ENCODE results near the gene SNAPIN.
"Not testable (repeated sequence)": the region's sequence is repeated elsewhere in the genome, so short reads cannot be mapped to it uniquely, and the experiment has no call there.

The SNAPIN gene

DNA sequence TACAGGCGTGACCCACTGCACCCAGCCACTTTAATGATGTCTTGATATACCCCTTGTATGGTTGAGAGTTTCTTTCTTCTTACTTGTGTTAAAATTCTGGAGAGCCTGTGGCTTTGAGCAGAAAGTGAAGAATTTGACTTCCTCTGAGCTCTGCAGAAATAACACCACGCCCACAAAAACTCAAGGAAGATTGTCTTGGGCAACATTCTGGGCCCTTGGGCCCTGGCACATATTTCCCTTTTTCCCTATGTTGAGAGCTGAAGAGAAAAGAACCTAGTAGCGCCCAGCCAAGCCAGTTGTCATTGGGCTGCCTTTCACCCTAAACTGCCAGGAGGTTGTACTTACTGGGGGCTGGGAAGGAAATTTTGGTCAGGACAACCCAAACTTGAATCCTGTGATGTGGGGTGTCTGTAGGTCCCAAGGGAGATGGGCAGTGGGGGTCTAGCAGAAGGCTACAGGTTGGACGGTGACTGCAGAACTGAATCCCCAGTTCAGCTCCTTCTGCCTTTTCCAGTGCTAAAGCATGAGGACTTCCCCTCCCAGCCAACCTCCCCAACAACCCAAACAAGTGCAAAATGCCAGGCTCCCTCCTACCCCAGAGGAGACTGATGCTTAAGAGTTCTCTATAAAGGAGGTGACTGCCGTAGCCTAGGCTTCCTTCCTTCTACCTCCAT, 11.7 kb upstream of the SNAPIN start:
- no peak for FAIRE-seq
- TF ChIP-seq POLR2A (IDR thresholded peaks at IDR 0.05; ENCODE audit: low read depth, low read length), result no peak
- DNase-seq (ENCODE audit: insufficient read length, low spot score), result no peak

- no peak for DNase-seq (ENCODE audit: insufficient read length, low spot score)
- no peak for TF ChIP-seq POLR2A (IDR thresholded peaks at IDR 0.05; ENCODE audit: low read depth, low read length)
- FAIRE-seq, result no peak
These were observed 11.2 kb upstream of the SNAPIN start for GRCh38 chr1:153647346-153647714.

GRCh38 chr1:153648000-153648643, 10.4 kb upstream of the SNAPIN start:
- FAIRE-seq, result no peak
- TF ChIP-seq POLR2A (IDR thresholded peaks at IDR 0.05; ENCODE audit: low read depth, low read length), result no peak
- DNase-seq (ENCODE audit: insufficient read length, low spot score), result no peak

- DNase-seq (ENCODE audit: insufficient read length, low spot score) (no peak), FAIRE-seq (no peak)
- no peak for TF ChIP-seq POLR2A (IDR thresholded peaks at IDR 0.05; ENCODE audit: low read depth, low read length)
These were observed 9.2 kb upstream of the SNAPIN start for GRCh38 chr1:153649137-153649862.

- DNase-seq (ENCODE audit: insufficient read length, low spot score), result no peak
- no peak for FAIRE-seq
- no peak for TF ChIP-seq POLR2A (IDR thresholded peaks at IDR 0.05; ENCODE audit: low read depth, low read length)
These were observed 8.7 kb upstream of the SNAPIN start for GRCh38 chr1:153649863-153650235.

DNA sequence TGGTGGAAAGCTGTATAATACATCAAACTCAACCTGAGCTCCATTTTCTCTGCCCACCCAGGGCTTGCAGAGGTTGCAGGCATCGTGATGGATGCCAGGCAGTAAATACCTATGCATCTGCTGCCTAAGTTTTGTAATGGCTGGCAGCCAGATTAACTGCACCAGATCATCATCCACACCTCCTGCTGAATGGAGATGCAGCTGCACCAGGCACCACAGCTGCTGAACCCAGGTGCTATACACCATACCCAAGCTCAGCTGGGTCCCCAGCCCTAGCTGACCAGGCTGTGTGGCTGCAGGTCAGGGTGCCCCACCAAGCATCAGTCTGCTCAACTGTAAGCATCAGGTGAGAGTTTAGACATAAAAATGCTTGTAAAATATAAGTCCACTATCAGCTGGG, 6.7 kb upstream of the SNAPIN start:
- no peak for TF ChIP-seq POLR2A (IDR thresholded peaks at IDR 0.05; ENCODE audit: low read depth, low read length)
- DNase-seq (ENCODE audit: insufficient read length, low spot score) (no peak), FAIRE-seq (no peak)

DNA sequence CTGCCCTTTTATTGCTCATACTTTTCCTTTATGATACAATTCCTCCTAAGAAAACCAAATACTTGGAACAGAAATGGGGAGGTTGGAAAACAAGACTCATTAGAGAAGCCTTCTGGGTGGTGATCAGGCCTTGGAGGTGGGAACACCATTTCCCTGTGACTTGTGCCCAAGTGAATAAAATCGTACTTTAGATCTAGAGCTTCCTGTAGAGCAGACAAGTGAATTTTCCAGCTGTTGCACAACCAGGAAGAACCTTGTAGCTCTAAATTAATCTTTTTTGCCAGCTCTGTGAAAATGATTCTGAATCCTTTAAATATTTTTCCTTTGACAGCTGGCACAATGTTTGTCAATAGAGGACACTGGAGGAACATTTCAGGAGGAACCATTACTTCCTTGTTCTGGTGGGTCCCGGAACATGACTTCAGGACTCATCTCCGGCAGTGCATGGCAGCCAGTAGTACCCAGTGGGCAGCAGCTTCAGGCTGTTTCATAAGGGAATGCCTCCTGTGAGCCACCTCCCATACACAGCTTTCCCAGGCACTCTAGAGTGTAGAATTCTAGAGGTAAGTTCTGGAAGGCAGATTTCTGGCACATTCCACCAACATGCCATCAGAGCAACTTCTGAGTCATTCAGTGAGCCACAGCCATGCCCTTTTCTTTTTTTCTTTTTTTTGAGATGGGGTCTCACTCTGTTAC, 5.5 kb upstream of the SNAPIN start:
- no peak for FAIRE-seq
- TF ChIP-seq POLR2A (IDR thresholded peaks at IDR 0.05; ENCODE audit: low read depth, low read length), result no peak
- DNase-seq (ENCODE audit: insufficient read length, low spot score), result no peak

- FAIRE-seq (no peak), DNase-seq (ENCODE audit: insufficient read length, low spot score) (no peak)
- no peak for TF ChIP-seq POLR2A (IDR thresholded peaks at IDR 0.05; ENCODE audit: low read depth, low read length)
These were observed 3.2 kb upstream of the SNAPIN start for GRCh38 chr1:153655333-153655732.

- no peak for FAIRE-seq
- no peak for DNase-seq (ENCODE audit: insufficient read length, low spot score)
- TF ChIP-seq POLR2A (IDR thresholded peaks at IDR 0.05; ENCODE audit: low read depth, low read length), result no peak
These were observed 652 bp downstream of the SNAPIN start for GRCh38 chr1:153659175-153659534.

DNA sequence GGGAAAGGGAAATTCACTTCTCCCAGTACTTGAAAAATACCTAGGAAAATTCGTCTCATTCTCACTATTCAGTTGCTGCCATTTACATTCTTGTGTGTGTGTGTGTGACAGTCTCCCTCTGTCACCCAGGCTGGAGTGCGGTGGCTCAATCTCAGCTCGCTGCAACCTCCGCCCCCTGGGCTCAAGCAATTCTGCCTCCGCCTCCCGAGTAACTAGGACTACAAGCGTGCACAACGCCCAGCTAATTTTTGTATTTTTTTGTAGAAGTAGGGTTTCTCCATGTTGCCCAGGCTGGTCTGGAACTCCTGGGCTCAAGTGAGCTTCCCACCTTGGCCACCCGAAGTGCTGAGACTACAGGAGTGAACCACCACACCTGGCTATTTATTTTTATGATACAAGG, 1.2 kb downstream of the SNAPIN start:
- DNase-seq (ENCODE audit: insufficient read length, low spot score) (no peak), FAIRE-seq (no peak)
- no peak for TF ChIP-seq POLR2A (IDR thresholded peaks at IDR 0.05; ENCODE audit: low read depth, low read length)

DNA sequence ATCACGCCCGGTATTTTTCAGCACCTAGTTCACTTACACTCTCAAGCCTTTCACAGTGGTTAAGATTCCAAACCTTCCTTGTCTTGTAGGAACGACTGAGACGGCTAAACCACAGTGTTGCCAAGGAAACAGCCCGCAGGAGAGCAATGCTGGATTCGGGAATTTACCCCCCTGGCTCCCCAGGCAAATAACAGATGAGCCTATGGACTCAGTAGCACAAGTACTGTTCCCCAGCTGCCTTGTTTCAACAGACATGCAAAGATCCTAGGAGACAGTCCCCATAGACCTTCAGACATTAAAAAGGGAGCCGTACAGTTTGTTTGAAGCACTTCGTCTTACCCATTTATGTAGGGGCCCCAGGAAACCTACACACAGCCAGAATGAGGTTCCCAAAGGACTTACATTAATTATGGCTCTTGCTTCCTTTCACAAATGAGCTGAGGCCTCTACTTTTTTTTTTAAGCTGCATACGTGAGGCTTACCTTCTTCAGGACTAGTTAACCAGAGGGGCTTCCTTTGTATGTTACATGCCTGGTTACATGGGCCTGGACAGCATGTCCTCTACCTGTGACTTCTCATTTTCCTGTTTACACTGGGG, 2.7 kb downstream of the SNAPIN start:
- FAIRE-seq (no peak), DNase-seq (ENCODE audit: insufficient read length, low spot score) (no peak)
- no peak for TF ChIP-seq POLR2A (IDR thresholded peaks at IDR 0.05; ENCODE audit: low read depth, low read length)

DNA sequence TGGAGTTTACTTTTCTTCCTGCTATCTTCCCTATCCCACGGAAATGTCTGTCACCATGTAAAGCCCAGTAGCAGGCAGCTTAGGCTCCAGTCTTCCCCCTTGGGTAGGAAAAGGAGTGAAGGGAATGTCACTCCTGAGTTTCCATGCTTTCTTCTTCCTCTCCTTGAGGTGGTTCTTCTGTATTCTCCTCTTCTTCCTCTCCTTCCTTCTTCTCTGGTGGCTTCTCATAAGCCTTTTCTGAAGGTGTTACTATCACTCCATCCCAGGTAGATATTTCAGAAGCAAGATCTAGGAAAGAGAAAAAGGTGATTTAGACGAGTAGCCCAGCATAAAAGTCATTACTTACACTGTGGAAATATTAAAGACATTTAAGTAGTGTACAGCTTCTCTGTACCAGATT, 3.8 kb downstream of the SNAPIN start:
- TF ChIP-seq POLR2A (IDR thresholded peaks at IDR 0.05; ENCODE audit: low read depth, low read length), result no peak
- FAIRE-seq (no peak), DNase-seq (ENCODE audit: insufficient read length, low spot score) (no peak)

DNA sequence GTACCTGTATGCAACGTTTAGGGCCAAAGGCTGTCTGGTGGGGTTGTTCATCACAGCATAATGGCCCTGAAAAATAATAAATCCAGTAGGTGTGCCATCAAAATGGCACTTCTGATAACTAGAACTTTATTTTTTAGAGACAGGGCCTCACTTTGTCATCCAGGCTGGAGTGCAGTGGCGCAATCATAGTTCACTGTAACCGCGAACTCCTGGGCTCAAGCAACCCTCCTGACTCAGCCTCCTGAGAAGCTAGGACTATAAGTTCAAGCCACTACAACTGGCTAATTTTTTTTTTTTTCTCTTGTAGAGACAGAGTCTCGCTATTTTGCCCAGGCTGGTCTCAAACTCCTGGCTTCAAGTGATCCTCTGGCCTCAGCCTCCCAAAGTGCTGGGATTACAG, 4.7 kb downstream of the SNAPIN start:
- no peak for DNase-seq (ENCODE audit: insufficient read length, low spot score)
- TF ChIP-seq POLR2A (IDR thresholded peaks at IDR 0.05; ENCODE audit: low read depth, low read length), result no peak
- no peak for FAIRE-seq

DNA sequence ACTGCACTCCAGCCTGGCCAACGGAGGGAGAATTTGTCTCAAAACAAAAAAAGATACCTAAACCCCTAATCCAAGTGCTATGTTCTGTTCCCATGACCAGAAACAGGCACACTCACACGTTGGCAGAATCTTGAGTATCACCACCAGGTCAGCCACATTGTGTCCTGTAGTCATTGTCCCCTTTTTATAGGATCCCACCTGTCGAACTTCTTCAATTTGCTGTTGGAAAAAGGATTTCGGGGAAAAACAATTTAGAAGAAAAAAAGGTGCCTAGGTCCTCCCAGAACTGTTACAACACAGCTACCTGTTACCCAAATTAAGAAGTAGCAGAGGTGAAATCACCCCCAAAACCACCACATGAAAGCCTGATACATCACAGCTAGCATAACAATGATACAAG, 8.9 kb downstream of the SNAPIN start:
- FAIRE-seq, result no peak
- DNase-seq (ENCODE audit: insufficient read length, low spot score), result no peak
- no peak for TF ChIP-seq POLR2A (IDR thresholded peaks at IDR 0.05; ENCODE audit: low read depth, low read length)

GRCh38 chr1:153668672-153669071, 10.2 kb downstream of the SNAPIN start:
- DNase-seq (ENCODE audit: insufficient read length, low spot score); FAIRE-seq: not testable (repeated sequence)
